ENCODE measurements around the gene STARD7.

STARD7 gene

DNA sequence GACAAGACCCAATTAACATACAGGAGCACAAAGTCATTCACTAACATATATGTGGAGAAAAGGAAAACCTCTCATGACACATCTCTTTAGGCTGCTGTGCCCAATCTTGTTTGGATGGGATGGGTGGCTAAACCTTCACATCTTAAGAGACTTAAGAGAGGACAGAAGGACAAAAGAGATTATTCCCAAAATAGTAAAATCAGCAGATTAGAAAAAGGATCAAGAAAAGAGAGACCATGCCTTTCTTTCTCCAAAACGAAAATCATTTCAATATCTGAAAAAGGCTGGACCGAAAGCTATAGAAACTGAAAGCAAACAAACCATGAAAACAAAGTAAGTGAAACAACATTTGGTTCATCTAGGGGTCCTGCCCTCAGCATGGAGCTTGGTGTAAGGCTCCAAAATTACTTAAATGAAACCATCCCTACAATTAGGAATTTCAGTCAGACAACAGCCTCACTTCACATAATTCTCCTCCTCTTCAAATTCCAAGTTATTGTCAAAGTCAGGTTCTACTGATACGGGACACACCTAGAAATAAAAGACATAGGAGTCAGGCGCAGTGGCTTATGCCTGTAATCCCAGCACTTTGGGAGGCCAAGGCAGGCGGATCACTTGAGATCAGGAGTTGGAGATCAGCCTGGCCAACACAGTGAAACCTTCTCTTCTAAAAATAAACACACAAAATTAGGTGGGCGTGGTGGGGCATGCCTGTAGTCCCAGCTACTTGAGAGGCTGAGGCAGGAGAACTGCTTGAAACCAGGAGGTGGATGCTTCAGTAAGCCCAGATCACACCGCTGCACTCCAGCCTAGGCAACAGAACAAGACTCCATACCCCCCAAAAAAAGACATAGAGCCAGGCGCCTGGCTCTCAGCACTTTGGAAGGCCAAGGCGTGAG, 5.2 kb downstream of the STARD7 start:
- H4K20me1 ChIP-seq (ENCODE audit: insufficient read depth, low read length), result peaks cover 89% of the 10 kb centered on the region
- peaks cover 38% of the 10 kb centered on the region for H3K4me1 ChIP-seq (ENCODE audit: low read length)

DNA sequence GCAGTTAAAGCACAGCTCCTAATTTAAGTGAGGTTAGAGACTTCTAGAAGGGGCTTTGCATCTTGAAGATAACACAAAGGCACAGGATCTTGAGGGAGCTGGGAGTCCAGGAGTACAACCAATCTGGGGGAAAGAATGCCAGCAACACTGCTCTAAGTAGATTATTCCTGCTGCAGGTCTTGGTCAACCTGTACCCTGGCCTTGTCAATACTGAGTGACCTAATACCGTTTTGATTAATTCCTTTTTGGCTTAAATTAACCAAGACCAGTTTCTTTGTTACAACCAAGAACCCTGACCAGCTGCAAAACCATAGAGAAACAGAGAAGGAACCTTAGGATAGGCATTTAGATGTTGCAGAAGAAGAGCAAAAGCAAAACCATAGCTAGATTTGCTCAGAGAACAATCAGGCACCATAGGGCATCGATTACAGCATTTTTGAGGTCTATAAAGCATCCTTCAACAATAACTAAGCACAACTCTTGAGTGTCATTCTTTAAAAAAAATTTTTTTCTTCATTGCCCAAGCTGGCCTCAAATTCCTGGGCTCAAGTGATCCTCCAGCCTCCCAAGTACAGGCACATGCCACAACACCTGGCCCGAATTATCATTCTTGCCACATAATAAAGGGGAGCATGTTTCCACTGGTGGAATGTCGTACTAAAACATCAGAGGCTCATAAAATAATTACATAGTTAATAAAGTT, 6.3 kb downstream of the STARD7 start:
- H3K9ac ChIP-seq (ENCODE audit: low read length), result no peak overlapping the region
- H3K36me3 ChIP-seq (replicated peaks; ENCODE audit: insufficient read depth, low read length), result peaks cover 8% of the 10 kb centered on the region
- no peak overlapping the region for H3K4me3 ChIP-seq (ENCODE audit: low read length)
- H2AFZ ChIP-seq (ENCODE audit: low read length), result no peak overlapping the region
- peaks cover 38% of the 10 kb centered on the region for H3K4me1 ChIP-seq (ENCODE audit: low read length)
- H3K9me2 ChIP-seq (replicated peaks; ENCODE audit: insufficient read depth, low read length), result no peaks in the 10 kb centered on the region
- TF ChIP-seq EZH2phosphoT487 (IDR thresholded peaks at IDR 0.05; ENCODE audit: low read length), result no peak
- TF ChIP-seq EZH2 (optimal IDR thresholded peaks at IDR 0.05; ENCODE audit: low read depth, low read length), result no peak
- TF ChIP-seq, protein P1, sequence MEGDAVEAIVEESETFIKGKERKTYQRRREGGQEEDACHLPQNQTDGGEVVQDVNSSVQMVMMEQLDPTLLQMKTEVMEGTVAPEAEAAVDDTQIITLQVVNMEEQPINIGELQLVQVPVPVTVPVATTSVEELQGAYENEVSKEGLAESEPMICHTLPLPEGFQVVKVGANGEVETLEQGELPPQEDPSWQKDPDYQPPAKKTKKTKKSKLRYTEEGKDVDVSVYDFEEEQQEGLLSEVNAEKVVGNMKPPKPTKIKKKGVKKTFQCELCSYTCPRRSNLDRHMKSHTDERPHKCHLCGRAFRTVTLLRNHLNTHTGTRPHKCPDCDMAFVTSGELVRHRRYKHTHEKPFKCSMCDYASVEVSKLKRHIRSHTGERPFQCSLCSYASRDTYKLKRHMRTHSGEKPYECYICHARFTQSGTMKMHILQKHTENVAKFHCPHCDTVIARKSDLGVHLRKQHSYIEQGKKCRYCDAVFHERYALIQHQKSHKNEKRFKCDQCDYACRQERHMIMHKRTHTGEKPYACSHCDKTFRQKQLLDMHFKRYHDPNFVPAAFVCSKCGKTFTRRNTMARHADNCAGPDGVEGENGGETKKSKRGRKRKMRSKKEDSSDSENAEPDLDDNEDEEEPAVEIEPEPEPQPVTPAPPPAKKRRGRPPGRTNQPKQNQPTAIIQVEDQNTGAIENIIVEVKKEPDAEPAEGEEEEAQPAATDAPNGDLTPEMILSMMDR (IDR thresholded peaks at IDR 0.05; ENCODE audit: low read length), result no peak
- no peak for DNase-seq
- peaks cover 91% of the 10 kb centered on the region for H4K20me1 ChIP-seq (ENCODE audit: insufficient read depth, low read length)
- H3F3A ChIP-seq (ENCODE audit: insufficient read depth, low read length), result peaks cover 25% of the 10 kb centered on the region
- no peaks in the 10 kb centered on the region for H3K9me3 ChIP-seq (replicated peaks; ENCODE audit: insufficient read depth, low read length)
- H3K79me2 ChIP-seq (ENCODE audit: low read length), result peaks cover 100% of the 10 kb centered on the region
- 0 out of 2 replicates have a peak overlapping the region, but pooled peaks have one; percentile 68 for H3K4me2 ChIP-seq (ENCODE audit: low read depth, low read length)
- H3K27ac ChIP-seq (ENCODE audit: low read length), result no peak overlapping the region
- no peaks in the 10 kb centered on the region for H3K27me3 ChIP-seq (replicated peaks; ENCODE audit: insufficient read depth, low read length)

More for the DNA sequence above, 5.2 kb downstream of the STARD7 start:
- H3K9me3 ChIP-seq (replicated peaks; ENCODE audit: insufficient read depth, low read length), result no peaks in the 10 kb centered on the region
- peaks cover 8% of the 10 kb centered on the region for H3K36me3 ChIP-seq (replicated peaks; ENCODE audit: insufficient read depth, low read length)
- H3K4me3 ChIP-seq (ENCODE audit: low read length), result peak overlapping the region; percentile 39; the same call in 1 of the 2 replicates
- no peak overlapping the region; the same call in 1 of the 2 replicates for H3K9ac ChIP-seq (ENCODE audit: low read length)
- no peak overlapping the region for H2AFZ ChIP-seq (ENCODE audit: low read length)
- peaks cover 100% of the 10 kb centered on the region for H3K79me2 ChIP-seq (ENCODE audit: low read length)
- H3K9me2 ChIP-seq (replicated peaks; ENCODE audit: insufficient read depth, low read length), result no peaks in the 10 kb centered on the region
- peak overlapping the region; percentile 68 for H3K4me2 ChIP-seq (ENCODE audit: low read depth, low read length)
- DNase-seq, result peak; percentile 69
- TF ChIP-seq EZH2 (optimal IDR thresholded peaks at IDR 0.05; ENCODE audit: low read depth, low read length) (no peak), EZH2phosphoT487 (IDR thresholded peaks at IDR 0.05; ENCODE audit: low read length) (no peak)
- TF ChIP-seq, protein P1 (IDR thresholded peaks at IDR 0.05; ENCODE audit: low read length), result no peak
- H3K27me3 ChIP-seq (replicated peaks; ENCODE audit: insufficient read depth, low read length), result no peaks in the 10 kb centered on the region
- H3F3A ChIP-seq (ENCODE audit: insufficient read depth, low read length), result peaks cover 32% of the 10 kb centered on the region
- peak overlapping the region; percentile 33; the same call in 1 of the 2 replicates for H3K27ac ChIP-seq (ENCODE audit: low read length)

GRCh38 chr2:96201338-96201737, 7.3 kb downstream of the STARD7 start:
- no peaks in the 10 kb centered on the region for H3K27me3 ChIP-seq (replicated peaks; ENCODE audit: insufficient read depth, low read length)
- H3K9me2 ChIP-seq (replicated peaks; ENCODE audit: insufficient read depth, low read length), result no peaks in the 10 kb centered on the region
- H3K4me2 ChIP-seq (ENCODE audit: low read depth, low read length), result no peak overlapping the region
- H3K27ac ChIP-seq (ENCODE audit: low read length), result no peak overlapping the region
- H3K36me3 ChIP-seq (replicated peaks; ENCODE audit: insufficient read depth, low read length), result peaks cover 8% of the 10 kb centered on the region
- H3K9ac ChIP-seq (ENCODE audit: low read length), result no peak overlapping the region
- peaks cover 85% of the 10 kb centered on the region for H4K20me1 ChIP-seq (ENCODE audit: insufficient read depth, low read length)
- TF ChIP-seq EZH2 (optimal IDR thresholded peaks at IDR 0.05; ENCODE audit: low read depth, low read length), result no peak
- TF ChIP-seq EZH2phosphoT487 (IDR thresholded peaks at IDR 0.05; ENCODE audit: low read length), result no peak
- TF ChIP-seq, protein P1 (IDR thresholded peaks at IDR 0.05; ENCODE audit: low read length), result no peak
- H3K4me3 ChIP-seq (ENCODE audit: low read length), result no peak overlapping the region
- peaks cover 98% of the 10 kb centered on the region for H3K79me2 ChIP-seq (ENCODE audit: low read length)
- H2AFZ ChIP-seq (ENCODE audit: low read length), result no peak overlapping the region
- DNase-seq, result no peak
- H3K4me1 ChIP-seq (ENCODE audit: low read length), result peaks cover 32% of the 10 kb centered on the region
- peaks cover 20% of the 10 kb centered on the region for H3F3A ChIP-seq (ENCODE audit: insufficient read depth, low read length)
- no peaks in the 10 kb centered on the region for H3K9me3 ChIP-seq (replicated peaks; ENCODE audit: insufficient read depth, low read length)

All from MM.1S (cell line).